ENCODE results near the gene DNM2.
"Not testable (repeated sequence)": the region's sequence is repeated elsewhere in the genome, so short reads cannot be mapped to it uniquely, and the experiment has no call there.

DNM2 gene

GRCh38 chr19:10832939-10833296, 115.0 kb downstream of the DNM2 start:
- TF ChIP-seq CTCF (conservative IDR thresholded peaks at IDR 0.05; ENCODE audit: low read depth) = no peak
- POLR2A ChIA-PET (ENCODE audit: low non-redundant PET) = no interaction called here
- peak overlapping the region; percentile 54 for H3K27ac ChIP-seq
- CTCF ChIA-PET = no interaction called here
- DNase-seq (ENCODE audit: low spot score) = no peak

GRCh38 chr19:10835089-10835753, 117.3 kb downstream of the DNM2 start:
- peak overlapping the region; percentile 95 for H3K27ac ChIP-seq
- peak; percentile 99 for DNase-seq (ENCODE audit: low spot score)
- no peak for TF ChIP-seq CTCF (conservative IDR thresholded peaks at IDR 0.05; ENCODE audit: low read depth)
- ChIA-PET POLR2A (ENCODE audit: low non-redundant PET) (no interaction called here), CTCF (interaction anchor here (2.1 kb wide), 1 partner anchor 29 kb away, joined by 8 read pairs; no protein-coding TSS in a partner anchor)

GRCh38 chr19:10835754-10836478, 118.0 kb downstream of the DNM2 start, which contains the start of gene TMED1:
TSS of gene TMED1 (minus strand) at chr19:10836212. CDS start at chr19:10836191, 21 bp downstream.
- DNase-seq (ENCODE audit: low spot score) = peak; percentile 93
- ChIA-PET POLR2A (ENCODE audit: low non-redundant PET) (interaction anchor here (0.7 kb wide), 1 partner anchor 546 kb away, joined by 3 read pairs; the partner anchor contains the start of gene ICAM5), CTCF (interaction anchor here (0.9 to 2.1 kb wide), 2 partner anchors 19 to 28 kb away, joined by 3 to 8 read pairs; no protein-coding TSS in a partner anchor)
- H3K27ac ChIP-seq = peak within 1 kb of the TSS; percentile 95
- no peak for TF ChIP-seq CTCF (conservative IDR thresholded peaks at IDR 0.05; ENCODE audit: low read depth)

- H3K27ac ChIP-seq = peak overlapping the region; percentile 95
- ChIA-PET POLR2A (ENCODE audit: low non-redundant PET) (interaction anchor here (0.7 kb wide), 3 partner anchors 28 to 547 kb away, joined by 3 to 6 read pairs (median 4); partner anchors contain the start of gene ICAM5), CTCF (interaction anchor here (0.9 to 2.1 kb wide), 2 partner anchors 19 to 28 kb away, joined by 3 to 8 read pairs; no protein-coding TSS in a partner anchor)
- peak; percentile 80 for DNase-seq (ENCODE audit: low spot score)
- no peak for TF ChIP-seq CTCF (conservative IDR thresholded peaks at IDR 0.05; ENCODE audit: low read depth)
These were observed 118.8 kb downstream of the DNM2 start for GRCh38 chr19:10836479-10837330.

GRCh38 chr19:10837649-10838048, 119.8 kb downstream of the DNM2 start:
- H3K27ac ChIP-seq; CTCF ChIA-PET; POLR2A ChIA-PET (ENCODE audit: low non-redundant PET); DNase-seq (ENCODE audit: low spot score): not testable (repeated sequence)

- ChIA-PET CTCF (interaction anchor here (1.3 kb wide), 1 partner anchor 26 kb away, joined by 3 read pairs; no protein-coding TSS in a partner anchor), POLR2A (ENCODE audit: low non-redundant PET) (no interaction called here)
- no peak overlapping the region for H3K27ac ChIP-seq
- no peak for TF ChIP-seq CTCF (conservative IDR thresholded peaks at IDR 0.05; ENCODE audit: low read depth)
- DNase-seq (ENCODE audit: low spot score) = no peak
These were observed 120.5 kb downstream of the DNM2 start for GRCh38 chr19:10838377-10838776.

All from RWPE1 (cell line).